Activated CD4-positive, alpha-beta memory T cell treated with anti-CD3 and anti-CD28 coated beads for 36 hours (primary cell): ENCODE results near the gene ICOSLG. TPM values are rescaled to one million over a fixed set of nuclear protein-coding genes. Genes with fewer than 3 reads are reported as not detected.
"Not testable (repeated sequence)": the region's sequence is repeated elsewhere in the genome, so short reads cannot be mapped to it uniquely, and the experiment has no call there.

ENCODE experiments used
- CTCF ChIA-PET: fragments of 350-600 bp; sonication (Branson Sonifier 250); formaldehyde crosslinking; loops from one replicate; lab custom pipeline; 2021; ENCODE audit warnings: antibody characterized with exemption, inconsistent platforms; lab: Charles Lee
- POLR2A ChIA-PET: fragments of 350-600 bp; sonication (Branson Sonifier 250); formaldehyde crosslinking; loops from one replicate; lab custom pipeline; 2021; ENCODE audit warnings: antibody characterized with exemption; lab: Charles Lee
- DNase-seq: peaks from one replicate; pipeline ENCODE4 v3.0.0-alpha.2; 2020
- H3K27ac Mint-ChIP-seq: one replicate; pipeline ENCODE4 v1.8.0; 2021; ENCODE audit warnings: mixed read lengths
- H3K27me3 Mint-ChIP-seq: one replicate; pipeline ENCODE4 v1.8.0; 2021; ENCODE audit warnings: mixed read lengths
- H3K36me3 Mint-ChIP-seq: one replicate; pipeline ENCODE4 v1.8.0; 2021; ENCODE audit warnings: mixed read lengths
- H3K4me1 Mint-ChIP-seq: one replicate; pipeline ENCODE4 v1.8.0; 2021; ENCODE audit warnings: low read depth, mixed read lengths
- H3K4me3 Mint-ChIP-seq: one replicate; pipeline ENCODE4 v1.8.0; 2021; ENCODE audit warnings: mild to moderate bottlenecking, mixed read lengths
- H3K9me3 Mint-ChIP-seq: one replicate; pipeline ENCODE4 v1.8.0; 2021; ENCODE audit warnings: mixed read lengths
- intact Hi-C: fragments of 100-400 bp; cut with micrococcal nuclease; formaldehyde crosslinking; loops from one replicate; pipeline ENCODE4 v1.15.1; 2023
- total RNA-seq, 2 experiments: library from RNA; stranded (reverse); gene quantifications; one replicate each; pipeline ENCODE4 v1.2.3, GENCODE V29; 2021

ICOSLG gene
- total RNA-seq, 2 experiments from 2014 or later = 2.4 to 2.5 TPM

- intact Hi-C loops, POLR2A ChIA-PET, H3K36me3 Mint-ChIP-seq, CTCF ChIA-PET, H3K27me3 Mint-ChIP-seq, DNase-seq, H3K4me3 Mint-ChIP-seq, H3K4me1 Mint-ChIP-seq, H3K9me3 Mint-ChIP-seq, H3K27ac Mint-ChIP-seq: not testable (repeated sequence)
Measured at GRCh38 chr21:44240353-44240752, 390 bp downstream of the ICOSLG start.

- DNase-seq, intact Hi-C loops, H3K27me3 Mint-ChIP-seq, POLR2A ChIA-PET, H3K4me1 Mint-ChIP-seq, H3K4me3 Mint-ChIP-seq, H3K27ac Mint-ChIP-seq, CTCF ChIA-PET, H3K9me3 Mint-ChIP-seq, H3K36me3 Mint-ChIP-seq: not testable (repeated sequence)
Measured at GRCh38 chr21:44229561-44229960, 11.2 kb downstream of the ICOSLG start.

GRCh38 chr21:44228109-44228508 is 12.6 kb downstream of the ICOSLG start:
- H3K27me3 Mint-ChIP-seq, H3K9me3 Mint-ChIP-seq, H3K4me3 Mint-ChIP-seq, DNase-seq, intact Hi-C loops, H3K36me3 Mint-ChIP-seq, CTCF ChIA-PET, H3K27ac Mint-ChIP-seq, H3K4me1 Mint-ChIP-seq, POLR2A ChIA-PET: not testable (repeated sequence)

DNA sequence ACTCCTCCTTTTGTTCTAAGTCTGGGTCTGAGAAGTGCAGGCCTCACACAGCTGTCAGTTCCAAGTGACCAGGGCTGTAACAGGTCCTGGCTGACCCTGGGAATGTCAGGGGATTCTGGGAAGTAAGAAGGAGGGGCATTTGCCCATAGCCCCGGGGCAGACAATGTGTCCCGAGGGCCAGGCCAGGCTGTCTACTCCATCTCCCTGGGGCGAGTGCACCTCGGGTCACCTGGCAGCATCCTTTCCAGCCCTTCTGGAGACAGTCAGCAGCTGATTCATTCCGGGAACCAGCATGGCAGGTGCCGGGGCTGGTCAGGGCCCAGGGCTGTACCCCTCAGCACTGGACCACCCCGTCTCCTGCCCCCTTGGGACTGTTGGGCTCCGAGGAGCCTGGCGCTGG is 13.1 kb downstream of the ICOSLG start:
- H3K36me3 Mint-ChIP-seq, CTCF ChIA-PET, H3K27ac Mint-ChIP-seq, H3K27me3 Mint-ChIP-seq, DNase-seq, POLR2A ChIA-PET, H3K9me3 Mint-ChIP-seq, H3K4me3 Mint-ChIP-seq, intact Hi-C loops, H3K4me1 Mint-ChIP-seq: not testable (repeated sequence)

DNA sequence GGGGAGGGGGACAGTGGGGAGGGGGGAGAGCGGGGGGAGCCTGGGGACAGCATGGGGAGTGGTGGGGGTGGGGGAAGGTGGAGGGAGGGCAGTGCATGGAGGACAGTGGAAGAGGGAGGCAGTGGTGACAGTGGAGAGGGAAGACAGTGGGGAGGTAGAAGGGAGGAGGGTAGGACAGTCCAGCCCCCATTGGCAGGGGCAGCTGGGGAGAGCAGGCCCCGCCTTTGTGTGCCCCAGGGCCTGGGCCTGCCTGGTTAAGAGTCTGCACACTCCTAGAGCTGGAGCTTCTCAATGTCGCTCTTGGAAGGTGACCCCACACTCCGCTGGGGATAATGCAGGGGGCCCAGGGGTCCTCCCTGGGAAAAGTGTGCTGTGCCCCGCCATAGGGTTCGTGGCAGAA is 15.1 kb downstream of the ICOSLG start:
- CTCF ChIA-PET, intact Hi-C loops, H3K9me3 Mint-ChIP-seq, H3K36me3 Mint-ChIP-seq, H3K4me3 Mint-ChIP-seq, DNase-seq, H3K4me1 Mint-ChIP-seq, H3K27ac Mint-ChIP-seq, H3K27me3 Mint-ChIP-seq, POLR2A ChIA-PET: not testable (repeated sequence)

DNA sequence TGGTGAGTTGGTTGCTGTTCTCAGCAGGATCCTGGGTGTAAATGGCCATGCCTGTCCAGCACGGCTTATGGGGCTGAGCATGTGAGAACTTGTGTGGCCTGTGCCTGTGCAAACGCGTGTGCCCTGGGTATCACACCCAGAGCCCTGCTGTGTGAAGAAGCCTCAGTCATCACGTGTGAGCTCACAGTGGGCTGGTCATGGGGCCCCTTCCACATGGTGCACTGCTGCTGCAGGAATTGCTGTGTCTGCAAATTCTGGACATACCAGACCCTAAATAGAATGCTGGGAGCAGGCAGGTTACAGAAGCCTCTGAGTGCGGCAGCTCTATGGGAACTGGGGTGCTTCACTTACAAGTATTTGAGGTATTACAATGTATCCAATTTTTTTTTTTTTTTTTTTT is 17.4 kb downstream of the ICOSLG start:
- POLR2A ChIA-PET = not testable (repeated sequence)

GRCh38 chr21:44220674-44221073 is 20.1 kb downstream of the ICOSLG start:
- H3K9me3 Mint-ChIP-seq, DNase-seq, H3K27me3 Mint-ChIP-seq, CTCF ChIA-PET, H3K36me3 Mint-ChIP-seq, H3K4me1 Mint-ChIP-seq, intact Hi-C loops, H3K4me3 Mint-ChIP-seq, H3K27ac Mint-ChIP-seq, POLR2A ChIA-PET: not testable (repeated sequence)

More for the DNA sequence above, 17.4 kb downstream of the ICOSLG start:
- H3K36me3 Mint-ChIP-seq, CTCF ChIA-PET, H3K4me3 Mint-ChIP-seq, H3K4me1 Mint-ChIP-seq, DNase-seq, H3K27me3 Mint-ChIP-seq, H3K27ac Mint-ChIP-seq, intact Hi-C loops, H3K9me3 Mint-ChIP-seq: not testable (repeated sequence)

- H3K4me1 Mint-ChIP-seq, DNase-seq, H3K27ac Mint-ChIP-seq, H3K4me3 Mint-ChIP-seq, H3K36me3 Mint-ChIP-seq, POLR2A ChIA-PET, H3K9me3 Mint-ChIP-seq, intact Hi-C loops, H3K27me3 Mint-ChIP-seq, CTCF ChIA-PET: not testable (repeated sequence)
Measured at GRCh38 chr21:44218461-44218860, 22.3 kb downstream of the ICOSLG start.

DNA sequence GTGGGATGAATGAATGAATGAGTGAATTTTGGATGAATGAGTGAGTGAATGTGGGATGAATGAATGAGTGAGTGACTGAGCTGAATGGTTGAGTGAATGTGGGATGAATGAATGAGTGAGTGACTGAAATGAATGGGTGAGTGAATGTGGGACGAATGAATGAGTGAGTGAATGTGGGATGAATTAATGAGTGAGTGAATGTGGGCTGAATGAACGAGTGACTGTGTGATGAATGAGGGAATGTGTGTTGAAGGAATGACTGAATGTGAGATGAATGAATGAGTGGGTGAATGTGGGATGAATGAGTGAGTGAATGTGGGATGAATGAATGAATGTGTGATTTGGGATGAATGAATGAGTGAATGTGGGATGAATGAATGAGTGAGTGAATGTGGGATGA is 28.8 kb downstream of the ICOSLG start:
- H3K27me3 Mint-ChIP-seq, CTCF ChIA-PET, H3K4me3 Mint-ChIP-seq, intact Hi-C loops, H3K9me3 Mint-ChIP-seq, DNase-seq, H3K27ac Mint-ChIP-seq, H3K36me3 Mint-ChIP-seq, H3K4me1 Mint-ChIP-seq, POLR2A ChIA-PET: not testable (repeated sequence)

DNA sequence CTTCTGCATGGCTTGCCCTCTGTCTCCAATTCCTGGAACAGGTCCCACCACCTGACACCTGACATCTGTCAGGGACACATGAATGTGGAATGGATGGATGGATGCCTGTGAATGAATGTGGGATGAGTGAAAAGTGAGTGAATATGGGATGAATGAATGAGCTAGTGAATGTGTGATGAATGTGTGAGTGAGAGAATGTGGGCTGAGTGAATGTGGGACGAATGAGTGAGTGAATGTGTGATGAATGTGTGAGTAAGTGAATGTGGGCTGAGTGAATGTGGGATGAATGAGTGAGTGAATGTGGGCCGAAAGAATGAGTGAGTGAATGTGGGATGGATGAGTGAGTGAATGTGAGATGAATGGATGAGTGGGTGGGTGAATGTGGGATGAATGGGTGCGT is 29.2 kb downstream of the ICOSLG start:
- H3K27ac Mint-ChIP-seq, DNase-seq, CTCF ChIA-PET, POLR2A ChIA-PET, H3K27me3 Mint-ChIP-seq, H3K9me3 Mint-ChIP-seq, H3K4me3 Mint-ChIP-seq, H3K36me3 Mint-ChIP-seq, H3K4me1 Mint-ChIP-seq, intact Hi-C loops: not testable (repeated sequence)

- H3K27me3 Mint-ChIP-seq, POLR2A ChIA-PET, DNase-seq, H3K4me1 Mint-ChIP-seq, H3K4me3 Mint-ChIP-seq, H3K27ac Mint-ChIP-seq, CTCF ChIA-PET, H3K9me3 Mint-ChIP-seq, H3K36me3 Mint-ChIP-seq, intact Hi-C loops: not testable (repeated sequence)
Measured at GRCh38 chr21:44207860-44208646, 32.7 kb downstream of the ICOSLG start.

GRCh38 chr21:44206698-44207676 is 33.8 kb downstream of the ICOSLG start:
- POLR2A ChIA-PET, H3K36me3 Mint-ChIP-seq, H3K27ac Mint-ChIP-seq, H3K9me3 Mint-ChIP-seq, H3K4me3 Mint-ChIP-seq, DNase-seq, intact Hi-C loops, H3K4me1 Mint-ChIP-seq, CTCF ChIA-PET, H3K27me3 Mint-ChIP-seq: not testable (repeated sequence)
